ENCODE data around the gene WDR44.
"Not testable (repeated sequence)": the region's sequence is repeated elsewhere in the genome, so short reads cannot be mapped to it uniquely, and the experiment has no call there.

Gene WDR44

GRCh38 chrX:118345464-118346257 is at the start of gene WDR44:
TSS of gene WDR44 (plus strand) at chrX:118346106. CDS start at chrX:118346504, 398 bp downstream.
- POLR2A ChIA-PET, result interaction anchor here (0.5 kb wide), 1 partner anchor 29 kb away, joined by 3 read pairs; no protein-coding TSS in a partner anchor
- CTCF ChIA-PET, result interaction anchor here (1.1 kb wide), 1 partner anchor 17 kb away, joined by 3 read pairs; no protein-coding TSS in a partner anchor
- no peak for TF ChIP-seq CTCF (IDR thresholded peaks at IDR 0.05; ENCODE audit: control extremely low read depth, extremely low read depth, low read depth, missing control alignments)
- peak; percentile 89 for DNase-seq (ENCODE audit: extremely low spot score)

- POLR2A ChIA-PET; DNase-seq (ENCODE audit: extremely low spot score); CTCF ChIA-PET: not testable (repeated sequence)
These were observed 40.1 kb upstream of the WDR44 start for GRCh38 chrX:118305827-118306226.

- POLR2A ChIA-PET, result no interaction called here
- no peak for TF ChIP-seq CTCF (IDR thresholded peaks at IDR 0.05; ENCODE audit: control extremely low read depth, extremely low read depth, low read depth, missing control alignments)
- CTCF ChIA-PET, result no interaction called here
- no peak for DNase-seq (ENCODE audit: extremely low spot score)
These were observed 30.4 kb upstream of the WDR44 start for GRCh38 chrX:118315529-118315928.

GRCh38 chrX:118324588-118324987 is 21.3 kb upstream of the WDR44 start:
- ChIA-PET POLR2A (no interaction called here), CTCF (interaction anchor here (0.9 to 1.3 kb wide), 2 partner anchors 10 to 276 kb away, joined by 3 read pairs; no protein-coding TSS in a partner anchor)
- TF ChIP-seq CTCF (IDR thresholded peaks at IDR 0.05; ENCODE audit: control extremely low read depth, extremely low read depth, low read depth, missing control alignments), result no peak
- DNase-seq (ENCODE audit: extremely low spot score), result no peak

- TF ChIP-seq CTCF (IDR thresholded peaks at IDR 0.05; ENCODE audit: control extremely low read depth, extremely low read depth, low read depth, missing control alignments), result peak; percentile 30
- DNase-seq (ENCODE audit: extremely low spot score), result peak; percentile 16
- CTCF ChIA-PET, result interaction anchor here (1.3 to 1.8 kb wide), 2 partner anchors 9 to 11 kb away, joined by 3 to 5 read pairs; no protein-coding TSS in a partner anchor
- POLR2A ChIA-PET, result no interaction called here
These were observed 20.5 kb upstream of the WDR44 start for GRCh38 chrX:118325453-118325852.

- ChIA-PET CTCF (interaction anchor here (1.2 kb wide), 1 partner anchor 16 kb away, joined by 3 read pairs; the partner anchor contains the start of gene WDR44), POLR2A (no interaction called here)
- TF ChIP-seq CTCF (IDR thresholded peaks at IDR 0.05; ENCODE audit: control extremely low read depth, extremely low read depth, low read depth, missing control alignments), result no peak
- DNase-seq (ENCODE audit: extremely low spot score), result no peak
These were observed 16.7 kb upstream of the WDR44 start for GRCh38 chrX:118329175-118329574.

- CTCF ChIA-PET, result interaction anchor here (2.3 kb wide), 1 partner anchor 12 kb away, joined by 5 read pairs; no protein-coding TSS in a partner anchor
- POLR2A ChIA-PET, result no interaction called here
- DNase-seq (ENCODE audit: extremely low spot score), result no peak
- TF ChIP-seq CTCF (IDR thresholded peaks at IDR 0.05; ENCODE audit: control extremely low read depth, extremely low read depth, low read depth, missing control alignments), result no peak
These were observed 8.2 kb upstream of the WDR44 start for GRCh38 chrX:118337687-118338086.

Measured in GM10248 (cell line).